Activated T-cell treated with anti-CD3 and anti-CD28 coated beads for 4 hours (primary cell): ENCODE results near the gene ZSCAN9.
A peak's percentile ranks its signal among the peaks of the same experiment; 100 is the strongest.

Experiments used
- DNase-seq: peaks from one replicate; pipeline ENCODE4 v3.0.0-alpha.2; 2020

Gene ZSCAN9

GRCh38 chr6:28224131-28225055 lies 682 bp upstream of the ZSCAN9 start:
- no peak for DNase-seq

- DNase-seq: no peak
Observed at GRCh38 chr6:28226460-28226859, 1.4 kb downstream of the ZSCAN9 start.

GRCh38 chr6:28232785-28233184 lies 7.7 kb downstream of the ZSCAN9 start:
- DNase-seq: no peak

GRCh38 chr6:28235912-28236452 lies 10.9 kb downstream of the ZSCAN9 start:
- no peak for DNase-seq

DNA sequence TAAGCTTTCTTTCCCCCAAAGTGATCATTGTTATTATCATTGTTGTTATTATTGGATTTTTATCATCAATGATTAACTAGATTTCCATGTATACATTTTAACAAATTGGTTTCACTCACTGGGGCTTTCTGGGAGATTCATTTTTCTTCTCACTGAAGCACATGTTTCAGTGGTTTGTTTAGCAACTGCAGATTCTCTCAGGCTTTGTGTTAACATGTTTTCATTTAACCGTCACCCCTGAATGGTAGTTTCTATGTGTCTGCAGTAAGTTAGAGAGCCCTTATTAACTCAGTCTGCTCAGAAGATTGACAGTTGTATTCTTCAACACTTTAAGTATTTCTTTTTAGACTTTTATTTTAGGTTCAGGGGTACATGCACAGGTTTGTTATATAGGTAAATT lies 14.6 kb downstream of the ZSCAN9 start:
- DNase-seq: no peak

GRCh38 chr6:28240471-28240870 lies 15.4 kb downstream of the ZSCAN9 start:
- DNase-seq: no peak

- no peak for DNase-seq
Observed at GRCh38 chr6:28243946-28244345, 18.9 kb downstream of the ZSCAN9 start.

DNA sequence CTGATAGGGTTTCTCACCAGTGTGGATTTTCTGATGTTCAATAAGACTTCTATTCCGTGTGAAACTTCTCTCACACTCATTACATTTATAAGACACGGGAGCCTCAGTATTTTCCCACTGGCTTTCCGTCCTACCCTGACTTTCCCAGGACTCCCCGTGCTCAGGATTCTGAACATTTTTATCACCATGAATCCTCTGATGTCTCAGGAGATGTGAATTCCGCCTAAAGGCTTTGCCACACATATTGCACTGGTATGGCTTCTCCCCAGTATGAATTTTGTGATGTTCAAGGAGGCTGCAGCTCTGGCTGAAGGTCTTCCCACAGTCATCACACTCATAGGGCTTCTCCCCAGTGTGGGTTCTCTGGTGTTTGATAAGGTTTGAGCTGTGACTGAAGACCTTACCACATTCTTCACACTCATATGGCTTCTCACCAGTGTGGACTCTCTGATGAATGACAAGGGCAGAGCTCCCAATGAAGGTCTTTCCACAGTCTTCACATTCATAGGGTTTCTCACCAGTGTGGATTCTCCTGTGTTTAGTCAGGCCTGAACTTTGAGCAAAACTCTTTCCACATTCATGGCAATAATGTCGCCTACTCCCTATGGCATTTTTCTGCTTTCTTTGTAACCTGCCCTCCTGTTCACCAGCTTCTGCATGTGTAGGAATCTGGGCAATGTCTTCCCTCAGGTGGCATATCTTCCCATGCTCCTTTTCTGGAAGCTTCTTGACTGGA lies 20.3 kb downstream of the ZSCAN9 start:
- no peak for DNase-seq

DNA sequence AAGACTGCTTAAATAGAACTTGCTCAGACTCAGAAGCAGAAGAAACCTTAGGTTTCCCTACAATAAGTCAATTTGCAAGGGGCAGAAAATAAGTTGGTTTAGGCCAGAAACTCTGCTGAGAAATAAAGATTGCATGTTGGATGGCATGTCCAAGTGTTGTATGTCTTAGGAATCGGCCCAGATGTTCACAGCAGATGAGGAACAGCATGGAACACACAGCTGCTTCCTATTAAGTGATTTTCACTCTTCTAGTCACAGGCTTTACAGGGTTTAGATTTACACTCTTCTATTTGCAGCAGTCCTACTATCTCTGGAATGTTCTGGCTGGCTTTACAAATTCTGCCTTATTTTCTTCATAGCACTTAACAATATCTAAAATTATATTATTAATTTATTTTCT lies 23.8 kb downstream of the ZSCAN9 start:
- no peak for DNase-seq

DNA sequence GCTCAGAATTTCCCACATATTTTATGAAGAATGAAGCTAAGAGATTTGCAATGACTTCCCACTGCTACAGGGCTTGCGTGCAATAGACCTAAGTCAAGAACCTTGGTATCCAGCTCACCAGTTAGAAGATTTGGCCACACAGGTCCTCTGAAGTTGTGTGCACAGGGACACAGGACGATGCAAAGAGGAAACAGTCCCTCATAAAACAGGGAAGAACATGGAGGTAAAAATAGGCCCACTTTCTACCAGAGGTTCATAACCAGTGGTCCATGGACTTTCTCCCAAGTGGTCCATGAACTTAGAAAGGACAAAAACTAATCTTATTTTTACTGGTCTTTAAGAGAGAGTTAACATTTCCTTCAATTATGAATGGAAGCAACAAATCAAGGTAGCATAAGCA lies 25.7 kb downstream of the ZSCAN9 start:
- DNase-seq: no peak

DNA sequence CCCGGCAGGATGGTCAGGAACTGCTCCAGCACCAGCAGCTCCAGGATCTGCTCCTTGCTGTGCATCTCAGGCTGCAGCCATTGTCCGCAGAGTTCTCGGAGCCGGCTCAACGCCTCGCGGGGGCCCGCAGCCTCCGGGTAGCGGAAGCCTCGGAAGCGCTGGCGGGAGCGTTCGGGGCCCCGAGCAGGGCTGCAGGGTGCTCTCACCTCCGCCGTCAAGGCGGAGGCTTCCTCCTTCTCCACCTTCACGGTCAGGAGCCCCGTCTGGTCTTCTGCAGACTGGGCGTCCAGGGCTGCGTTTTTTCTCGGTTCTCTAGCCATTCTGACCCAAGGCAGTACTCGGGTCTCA lies 26.6 kb downstream of the ZSCAN9 start:
- DNase-seq: no peak

- DNase-seq: peak; percentile 76
Observed at GRCh38 chr6:28252009-28252975, 27.2 kb downstream of the ZSCAN9 start, which contains the start of gene ZKSCAN4. TSS of gene ZKSCAN4 (minus strand) at chr6:28252269. CDS start at chr6:28251980, 289 bp downstream.

DNA sequence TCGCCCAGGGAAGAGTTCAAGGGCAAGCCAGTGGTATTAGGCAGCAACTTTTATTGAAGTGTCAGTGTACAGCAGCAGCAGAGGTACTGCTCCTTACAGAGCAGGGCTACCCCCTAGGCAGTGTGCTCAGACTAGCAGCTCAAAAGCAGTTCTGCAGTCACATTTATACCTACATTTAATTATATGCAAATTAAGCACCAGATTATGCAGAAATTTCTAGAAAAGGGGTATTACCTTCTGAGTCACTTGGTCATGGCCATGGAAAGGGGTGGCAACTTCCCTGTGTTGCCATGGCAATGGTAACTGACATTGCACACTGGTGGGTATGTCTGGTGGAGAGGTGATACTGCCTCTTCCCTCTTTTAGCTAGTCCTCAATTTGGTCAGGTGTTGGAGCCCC lies 29.0 kb downstream of the ZSCAN9 start:
- DNase-seq: no peak

- no peak for DNase-seq
Observed at GRCh38 chr6:28257042-28257441, 32.0 kb downstream of the ZSCAN9 start.

DNA sequence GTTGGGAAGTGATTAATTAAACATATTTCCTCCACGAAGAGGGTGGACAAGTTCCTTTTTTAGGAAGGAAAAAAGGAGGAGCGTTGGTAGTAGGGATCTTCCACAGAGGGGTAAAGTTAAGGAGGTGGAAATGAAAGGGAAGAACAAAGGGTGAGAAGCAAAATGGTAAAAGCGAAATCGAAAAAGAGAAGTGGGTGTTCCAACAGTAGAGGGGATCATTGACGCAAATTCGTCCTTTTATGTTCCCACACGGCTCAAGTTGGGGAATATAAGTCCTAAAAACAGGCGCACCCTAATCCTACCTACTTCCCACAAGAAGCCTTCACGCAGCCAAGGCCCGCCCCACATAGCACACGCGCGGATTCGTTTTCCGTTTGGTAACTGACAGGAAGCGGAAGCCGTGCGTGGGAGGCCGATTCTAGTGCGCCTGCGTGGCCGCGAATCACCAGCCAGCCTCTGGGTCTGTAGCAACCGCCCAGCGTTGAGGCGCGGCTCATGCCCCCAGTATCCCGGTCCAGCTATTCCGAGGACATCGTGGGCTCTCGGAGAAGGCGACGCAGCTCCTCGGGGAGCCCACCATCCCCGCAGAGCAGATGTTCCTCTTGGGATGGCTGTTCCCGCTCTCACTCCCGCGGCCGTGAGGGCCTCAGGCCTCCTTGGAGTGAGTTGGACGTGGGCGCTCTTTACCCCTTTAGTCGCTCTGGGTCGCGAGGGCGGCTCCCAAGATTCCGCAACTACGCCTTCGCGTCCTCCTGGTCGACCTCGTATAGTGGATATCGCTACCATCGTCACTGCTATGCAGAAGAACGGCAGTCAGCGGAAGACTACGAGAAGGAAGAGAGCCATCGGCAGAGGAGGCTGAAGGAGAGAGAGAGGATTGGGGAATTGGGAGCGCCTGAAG lies 34.1 kb downstream of the ZSCAN9 start, which contains the start of gene NKAPL:
Gene NKAPL (plus strand): TSS at position 421 of the 901 bp plus-strand sequence. CDS start 75 bp downstream, at position 496.
- DNase-seq: peak; percentile 55

- no peak for DNase-seq
Observed at GRCh38 chr6:28263922-28264321, 38.8 kb downstream of the ZSCAN9 start.

GRCh38 chr6:28264834-28265401 lies 39.8 kb downstream of the ZSCAN9 start:
- DNase-seq: no peak

DNA sequence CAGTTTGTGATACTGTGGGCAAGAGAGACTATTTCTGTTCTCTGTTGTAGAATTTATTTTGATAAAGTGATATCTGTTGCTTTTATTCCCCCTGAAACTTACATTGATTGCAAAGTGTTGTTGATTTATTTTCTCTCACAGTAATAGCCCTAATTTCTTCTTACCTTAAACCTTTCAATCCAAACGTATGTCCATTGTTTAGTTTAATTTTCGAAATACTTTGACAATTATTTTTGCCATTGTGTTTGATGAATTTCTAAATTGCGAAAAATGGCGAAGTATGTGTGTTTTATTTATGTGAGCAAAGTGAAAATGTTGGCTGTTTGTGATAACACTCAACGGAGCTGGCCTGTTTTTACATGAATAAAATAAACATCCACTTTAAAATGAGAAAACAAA lies 41.5 kb downstream of the ZSCAN9 start:
- no peak for DNase-seq

- peak; percentile 81 for DNase-seq
Observed at GRCh38 chr6:28266962-28267694, 42.1 kb downstream of the ZSCAN9 start, which contains the start of gene ZSCAN26. TSS of gene ZSCAN26 (plus strand) at chr6:28267143. CDS start at chr6:28271920, 4,777 bp downstream.

GRCh38 chr6:28267695-28268059 lies 42.6 kb downstream of the ZSCAN9 start:
- DNase-seq: no peak
